HFFc6 (cell line): Measurements from ENCODE around the gene TTLL4. TPM values are rescaled to one million over a fixed set of nuclear protein-coding genes. Genes with fewer than 3 reads are reported as not detected.

Source experiments
- DNase-seq: peaks from one replicate; pipeline ENCODE4 v3.0.0-alpha.2; 2018
- H3K27ac Mint-ChIP-seq: 2 replicates; pipeline ENCODE4 v1.8.0; 2020; ENCODE audit warnings: mild to moderate bottlenecking, mixed read lengths
- H3K27me3 Mint-ChIP-seq: 2 replicates; pipeline ENCODE4 v1.8.0; 2021; ENCODE audit warnings: mild to moderate bottlenecking, moderate library complexity, mixed read lengths; ENCODE audit not compliant: insufficient read depth
- H3K36me3 Mint-ChIP-seq: 2 replicates; pipeline ENCODE4 v1.8.0; 2021; ENCODE audit warnings: low read depth, mixed read lengths
- H3K4me1 Mint-ChIP-seq: 2 replicates; pipeline ENCODE4 v1.8.0; 2020; ENCODE audit warnings: low read depth, mixed read lengths
- H3K4me3 Mint-ChIP-seq: 2 replicates; pipeline ENCODE4 v1.8.0; 2020; ENCODE audit warnings: mild to moderate bottlenecking, moderate library complexity, mixed read lengths
- H3K9me3 Mint-ChIP-seq: 2 replicates; pipeline ENCODE4 v1.8.0; 2020; ENCODE audit warnings: mild to moderate bottlenecking, mixed read lengths
- total RNA-seq, 6 experiments: library from RNA; stranded (reverse); fragmentation: NEBNext Ultra II Directional; extraction: Animal tissue kit (Norgen Biotek cat#: 25700); gene quantifications; 2 replicates in 1 of 6; 3 replicates in 5 of 6; pipeline ENCODE4 v1.2.3, GENCODE V29; 2021
- TF ChIP-seq, protein P1 (sequence below): fragments of 200-600 bp; sonication (generic); IDR thresholded peaks from 2 replicates; pipeline ENCODE4 v1.5.0; 2021; ENCODE audit warnings: antibody characterized with exemption, mild to moderate bottlenecking

TTLL4 gene
- total RNA-seq, 6 experiments from 2014 or later, result 16.1 to 19.6 (median 17.0) TPM

DNA sequence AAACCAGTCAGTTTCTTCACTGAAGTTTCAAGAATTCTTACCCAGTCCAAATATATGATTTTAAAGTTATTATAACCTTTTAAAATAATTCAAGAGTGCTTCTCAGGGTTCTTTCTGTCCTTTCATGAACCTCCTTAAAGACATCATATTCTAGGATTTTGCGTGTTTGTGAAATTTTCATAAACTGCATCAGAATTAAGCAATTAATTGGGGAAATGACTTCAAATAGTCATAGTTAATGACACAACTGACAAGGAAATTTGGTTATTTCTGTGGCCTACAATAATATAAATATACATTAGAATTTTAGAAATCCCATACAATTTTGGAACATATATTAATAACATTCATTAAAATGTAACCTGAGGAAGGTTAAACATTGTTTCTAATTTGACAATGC, 81.8 kb downstream of the TTLL4 start:
- Mint-ChIP-seq H3K27me3 (peaks cover 26% of the 10 kb centered on the region), H3K36me3 (no peaks in the 10 kb centered on the region), H3K4me1 (no peaks in the 10 kb centered on the region), H3K9me3 (no peaks in the 10 kb centered on the region), H3K4me3 (no peak overlapping the region), H3K27ac (no peak overlapping the region)
- DNase-seq, result no peak
- TF ChIP-seq, protein P1, sequence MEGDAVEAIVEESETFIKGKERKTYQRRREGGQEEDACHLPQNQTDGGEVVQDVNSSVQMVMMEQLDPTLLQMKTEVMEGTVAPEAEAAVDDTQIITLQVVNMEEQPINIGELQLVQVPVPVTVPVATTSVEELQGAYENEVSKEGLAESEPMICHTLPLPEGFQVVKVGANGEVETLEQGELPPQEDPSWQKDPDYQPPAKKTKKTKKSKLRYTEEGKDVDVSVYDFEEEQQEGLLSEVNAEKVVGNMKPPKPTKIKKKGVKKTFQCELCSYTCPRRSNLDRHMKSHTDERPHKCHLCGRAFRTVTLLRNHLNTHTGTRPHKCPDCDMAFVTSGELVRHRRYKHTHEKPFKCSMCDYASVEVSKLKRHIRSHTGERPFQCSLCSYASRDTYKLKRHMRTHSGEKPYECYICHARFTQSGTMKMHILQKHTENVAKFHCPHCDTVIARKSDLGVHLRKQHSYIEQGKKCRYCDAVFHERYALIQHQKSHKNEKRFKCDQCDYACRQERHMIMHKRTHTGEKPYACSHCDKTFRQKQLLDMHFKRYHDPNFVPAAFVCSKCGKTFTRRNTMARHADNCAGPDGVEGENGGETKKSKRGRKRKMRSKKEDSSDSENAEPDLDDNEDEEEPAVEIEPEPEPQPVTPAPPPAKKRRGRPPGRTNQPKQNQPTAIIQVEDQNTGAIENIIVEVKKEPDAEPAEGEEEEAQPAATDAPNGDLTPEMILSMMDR, result no peak

GRCh38 chr2:218796691-218797090, 86.1 kb downstream of the TTLL4 start:
- Mint-ChIP-seq H3K4me3 (no peak overlapping the region), H3K27ac (no peak overlapping the region), H3K36me3 (no peaks in the 10 kb centered on the region), H3K9me3 (no peaks in the 10 kb centered on the region), H3K4me1 (no peaks in the 10 kb centered on the region), H3K27me3 (peaks cover 21% of the 10 kb centered on the region)
- TF ChIP-seq, protein P1, result no peak
- DNase-seq, result no peak

GRCh38 chr2:218798767-218799504, 88.3 kb downstream of the TTLL4 start:
- DNase-seq, result no peak
- Mint-ChIP-seq H3K4me1 (no peaks in the 10 kb centered on the region), H3K27me3 (peaks cover 18% of the 10 kb centered on the region), H3K36me3 (no peaks in the 10 kb centered on the region), H3K9me3 (no peaks in the 10 kb centered on the region), H3K27ac (no peak overlapping the region), H3K4me3 (no peak overlapping the region)
- TF ChIP-seq, protein P1, result no peak

DNA sequence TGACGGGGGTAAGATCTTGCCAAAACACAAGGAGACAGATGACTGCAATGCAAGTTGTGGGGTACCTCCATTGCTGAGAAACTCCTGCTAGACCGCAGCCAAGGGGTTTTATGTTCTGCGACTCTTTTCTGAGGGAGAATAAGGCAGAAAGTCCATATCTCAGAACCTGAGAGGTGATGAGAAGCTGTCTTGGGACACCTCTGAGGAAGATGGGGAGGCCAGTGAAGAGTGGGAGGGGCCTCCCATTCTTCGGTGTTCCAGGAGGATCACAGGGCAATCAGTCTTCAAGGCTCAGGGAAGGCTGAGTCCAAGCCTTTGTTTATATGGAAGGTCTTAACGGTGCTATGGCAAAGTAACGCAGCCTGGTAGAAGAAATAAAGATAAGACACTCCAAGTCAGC, 89.4 kb downstream of the TTLL4 start:
- TF ChIP-seq, protein P1, result no peak
- Mint-ChIP-seq H3K9me3 (peaks cover 4% of the 10 kb centered on the region; the same call in 1 of the 2 replicates), H3K27ac (no peak overlapping the region), H3K4me1 (no peaks in the 10 kb centered on the region), H3K4me3 (no peak overlapping the region), H3K36me3 (peaks cover 4% of the 10 kb centered on the region), H3K27me3 (peaks cover 14% of the 10 kb centered on the region)
- no peak for DNase-seq

- peaks cover 8% of the 10 kb centered on the region; the same call in 1 of the 2 replicates for H3K9me3 Mint-ChIP-seq
- no peak overlapping the region for H3K27ac Mint-ChIP-seq
- TF ChIP-seq, protein P1, result no peak
- H3K4me1 Mint-ChIP-seq, result peaks cover 17% of the 10 kb centered on the region
- peaks cover 8% of the 10 kb centered on the region for H3K36me3 Mint-ChIP-seq
- no peak overlapping the region for H3K4me3 Mint-ChIP-seq
- H3K27me3 Mint-ChIP-seq, result peaks cover 13% of the 10 kb centered on the region
- no peak for DNase-seq
Measured at GRCh38 chr2:218802386-218802994, 91.9 kb downstream of the TTLL4 start.
